ENCODE measurements around the gene ITGA1. TPM values are rescaled to one million over a fixed set of nuclear protein-coding genes. Genes with fewer than 3 reads are reported as not detected.

Gene ITGA1
- total RNA-seq, 1 experiment from 2014 or later = 4.0 TPM

- peaks cover 86% of the 10 kb centered on the region for H3K79me2 ChIP-seq (ENCODE audit: low read depth)
- H4K20me1 ChIP-seq (ENCODE audit: insufficient read depth) = peaks cover 34% of the 10 kb centered on the region
- DNase-seq = no peak
Measured at GRCh38 chr5:52801329-52801728, 13.6 kb downstream of the ITGA1 start.

DNA sequence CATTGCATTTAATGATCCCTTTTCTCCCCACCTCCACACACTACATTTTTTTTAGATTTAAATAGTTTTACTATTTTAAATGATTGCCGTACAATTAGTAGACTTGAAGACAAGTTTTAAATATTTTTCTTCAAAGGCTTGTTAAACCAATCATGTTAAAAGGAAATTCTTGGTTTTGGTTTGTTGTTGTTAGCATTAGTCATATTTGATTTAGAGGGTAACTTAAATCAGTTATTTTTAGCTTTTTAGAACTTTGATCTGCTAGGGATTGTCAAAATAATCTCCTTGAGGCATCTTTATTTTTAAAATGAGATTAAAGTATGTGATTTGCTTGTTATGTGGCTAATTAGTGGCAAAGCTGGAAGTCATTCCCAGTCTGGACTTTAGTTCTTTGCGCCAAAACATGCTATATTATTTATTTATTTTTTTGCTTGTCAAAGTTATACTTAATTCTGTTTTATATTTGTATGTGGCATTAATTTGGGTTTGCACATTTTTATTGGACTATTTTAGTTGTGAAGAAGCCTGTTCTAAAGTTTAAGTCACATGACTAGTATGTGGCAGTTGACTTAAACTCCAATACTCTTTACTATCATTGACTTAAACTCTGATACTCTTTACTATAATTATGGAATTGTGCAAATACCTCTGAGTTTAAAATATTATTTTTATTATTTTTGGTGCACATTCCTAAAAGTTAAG is 14.7 kb downstream of the ITGA1 start:
- TF ChIP-seq EZH2 (IDR thresholded peaks at IDR 0.05; ENCODE audit: low read depth) (no peak), CTCF (conservative IDR thresholded peaks at IDR 0.05) (no peak)
- Histone ChIP-seq H2AFZ (no peak overlapping the region), H3K9me3 (ENCODE audit: insufficient read depth, low read depth) (no peaks in the 10 kb centered on the region), H3K27me3 (ENCODE audit: insufficient read depth, low read depth) (no peaks in the 10 kb centered on the region), H3K27ac (peak overlapping the region; percentile 20; the same call in 1 of the 2 replicates), H3K4me3 (peak overlapping the region; percentile 68), H3K79me2 (ENCODE audit: low read depth) (peaks cover 94% of the 10 kb centered on the region), H4K20me1 (ENCODE audit: insufficient read depth) (peaks cover 34% of the 10 kb centered on the region), H3K4me2 (peak overlapping the region; percentile 87), H3F3A (ENCODE audit: insufficient read depth, low read depth) (peaks cover 13% of the 10 kb centered on the region; the same call in 1 of the 2 replicates), H3K36me3 (ENCODE audit: low read depth) (peaks cover 50% of the 10 kb centered on the region), H3K9me2 (ENCODE audit: insufficient read depth) (no peaks in the 10 kb centered on the region), H3K4me1 (replicated peaks; ENCODE audit: insufficient read depth) (peaks cover 50% of the 10 kb centered on the region)
- ChIA-PET CTCF (no interaction called here), POLR2A (ENCODE audit: unreplicated experiment) (no interaction called here)
- no peak for DNase-seq
- no TSS peak for BruUV-seq (replicated peaks)
- intact Hi-C loops (cut with micrococcal nuclease; ENCODE audit: unreplicated experiment) = loop anchor here (5.0 kb wide), 1 partner anchor 115 kb away; no protein-coding TSS in a partner anchor

More at GRCh38 chr5:52801329-52801728, 13.6 kb downstream of the ITGA1 start:
- CTCF ChIA-PET = no interaction called here
- Histone ChIP-seq H3K4me2 (peak overlapping the region; percentile 87), H3K4me3 (peak overlapping the region; percentile 68), H3K27me3 (ENCODE audit: insufficient read depth, low read depth) (no peaks in the 10 kb centered on the region), H3K4me1 (replicated peaks; ENCODE audit: insufficient read depth) (peaks cover 41% of the 10 kb centered on the region), H3K36me3 (ENCODE audit: low read depth) (peaks cover 50% of the 10 kb centered on the region), H3K27ac (peak overlapping the region; percentile 99), H2AFZ (no peak overlapping the region), H3K9me2 (ENCODE audit: insufficient read depth) (no peaks in the 10 kb centered on the region), H3F3A (ENCODE audit: insufficient read depth, low read depth) (peaks cover 13% of the 10 kb centered on the region; the same call in 1 of the 2 replicates), H3K9me3 (ENCODE audit: insufficient read depth, low read depth) (no peaks in the 10 kb centered on the region)
- no peak for TF ChIP-seq CTCF (conservative IDR thresholded peaks at IDR 0.05)
- TF ChIP-seq EZH2 (IDR thresholded peaks at IDR 0.05; ENCODE audit: low read depth) = no peak
- no TSS peak for BruUV-seq (replicated peaks)
- POLR2A ChIA-PET (ENCODE audit: unreplicated experiment) = no interaction called here
- intact Hi-C loops (cut with micrococcal nuclease; ENCODE audit: unreplicated experiment) = loop anchor here (5.0 kb wide), 1 partner anchor 116 kb away; no protein-coding TSS in a partner anchor

GRCh38 chr5:52802974-52803336 is 15.2 kb downstream of the ITGA1 start:
- H3K9me2 ChIP-seq (ENCODE audit: insufficient read depth) = no peaks in the 10 kb centered on the region

More at GRCh38 chr5:52802974-52803336, 15.2 kb downstream of the ITGA1 start:
- H3K4me2 ChIP-seq = peak overlapping the region; percentile 87
- no peak overlapping the region for H2AFZ ChIP-seq
- CTCF ChIA-PET = no interaction called here
- no TSS peak for BruUV-seq (replicated peaks)
- peaks cover 34% of the 10 kb centered on the region for H4K20me1 ChIP-seq (ENCODE audit: insufficient read depth)
- H3K36me3 ChIP-seq (ENCODE audit: low read depth) = peaks cover 50% of the 10 kb centered on the region
- H3K4me1 ChIP-seq (replicated peaks; ENCODE audit: insufficient read depth) = peaks cover 54% of the 10 kb centered on the region
- H3F3A ChIP-seq (ENCODE audit: insufficient read depth, low read depth) = peaks cover 13% of the 10 kb centered on the region; the same call in 1 of the 2 replicates
- no peaks in the 10 kb centered on the region for H3K9me3 ChIP-seq (ENCODE audit: insufficient read depth, low read depth)
- no peaks in the 10 kb centered on the region for H3K27me3 ChIP-seq (ENCODE audit: insufficient read depth, low read depth)
- H3K79me2 ChIP-seq (ENCODE audit: low read depth) = peaks cover 89% of the 10 kb centered on the region
- no peak for TF ChIP-seq CTCF (conservative IDR thresholded peaks at IDR 0.05)
- TF ChIP-seq EZH2 (IDR thresholded peaks at IDR 0.05; ENCODE audit: low read depth) = no peak
- peak overlapping the region; percentile 68 for H3K4me3 ChIP-seq
- intact Hi-C loops (cut with micrococcal nuclease; ENCODE audit: unreplicated experiment) = loop anchor here (5.0 kb wide), 1 partner anchor 114 kb away; no protein-coding TSS in a partner anchor
- no peak overlapping the region for H3K27ac ChIP-seq
- POLR2A ChIA-PET (ENCODE audit: unreplicated experiment) = no interaction called here
- DNase-seq = no peak
